Ishikawa (cell line): ENCODE results near the gene GALK1.

Experiments
- CEBPB ChIP-seq: IDR thresholded peaks from 2 replicates; pipeline ENCODE4 v1.6.1; 2012
- CREB1 ChIP-seq: IDR thresholded peaks from 2 replicates; pipeline ENCODE4 v1.6.1; 2012; ENCODE audit warnings: low read depth
- EGR1 ChIP-seq: IDR thresholded peaks from 2 replicates; pipeline ENCODE4 v1.6.1; 2012
- EP300 ChIP-seq: IDR thresholded peaks from 2 replicates; pipeline ENCODE4 v1.6.1; 2012; ENCODE audit warnings: borderline replicate concordance
- MAX ChIP-seq: IDR thresholded peaks from 2 replicates; pipeline ENCODE4 v1.6.1; 2012
- NFIC ChIP-seq: IDR thresholded peaks from 2 replicates; pipeline ENCODE4 v1.6.1; 2012
- RAD21 ChIP-seq: IDR thresholded peaks from 2 replicates; pipeline ENCODE4 v1.6.1; 2012; ENCODE audit warnings: low read depth
- REST ChIP-seq: IDR thresholded peaks from 2 replicates; pipeline ENCODE4 v1.6.1; 2012; ENCODE audit warnings: low read depth, mild to moderate bottlenecking
- TAF1 ChIP-seq: IDR thresholded peaks from 2 replicates; pipeline ENCODE4 v1.6.1; 2012; ENCODE audit warnings: low read depth, mild to moderate bottlenecking
- TCF12 ChIP-seq: IDR thresholded peaks from 2 replicates; pipeline ENCODE4 v1.6.1; 2012; ENCODE audit warnings: low read depth
- USF1 ChIP-seq: IDR thresholded peaks from 2 replicates; pipeline ENCODE4 v1.6.1; 2012
- YY1 ChIP-seq: IDR thresholded peaks from 2 replicates; pipeline ENCODE4 v1.6.1; 2012; ENCODE audit warnings: low read depth
- ZBTB7A ChIP-seq: IDR thresholded peaks from 2 replicates; pipeline ENCODE4 v1.6.1; 2012; ENCODE audit warnings: low read depth

GRCh38 chr17:75809631-75810111, 44.7 kb upstream of the GALK1 start:
- TF ChIP-seq TAF1: no peak
- no peak for TF ChIP-seq USF1
- no peak for TF ChIP-seq YY1
- no peak for TF ChIP-seq EP300
- no peak for TF ChIP-seq CEBPB
- no peak for TF ChIP-seq MAX
- no peak for TF ChIP-seq TCF12
- TF ChIP-seq NFIC: no peak
- no peak for TF ChIP-seq EGR1
- TF ChIP-seq ZBTB7A: no peak
- TF ChIP-seq RAD21: no peak
- TF ChIP-seq REST: no peak
- TF ChIP-seq CREB1: no peak
